RWPE2 (cell line): ENCODE measurements around the gene L3MBTL4.
"Not testable (repeated sequence)": the region's sequence is repeated elsewhere in the genome, so short reads cannot be mapped to it uniquely, and the experiment has no call there.

Experiments used
- ATAC-seq: fragments of 200-7000 bp; cut with Tn5 transposase; 3 replicates; pipeline ENCODE4 v1.9.1; 2021; ENCODE audit warnings: low read depth
- DNase-seq: peaks from one replicate; pipeline ENCODE4 v3.0.0-alpha.2; 2020; ENCODE audit warnings: low spot score
- H3K27ac ChIP-seq: fragments of 450-650 bp; 2 replicates; pipeline ENCODE4 v1.5.1; 2017; ENCODE audit warnings: mild to moderate bottlenecking; ENCODE audit not compliant: poor library complexity, severe bottlenecking
- H3K27me3 ChIP-seq: fragments of 250-450 bp; sonication (Bioruptor Pico); 2 replicates; pipeline ENCODE4 v1.5.1; 2021; ENCODE audit warnings: mild to moderate bottlenecking, moderate library complexity; ENCODE audit not compliant: insufficient read depth, poor library complexity, severe bottlenecking
- H3K36me3 ChIP-seq: fragments of 250-450 bp; sonication (Bioruptor Pico); 2 replicates; pipeline ENCODE4 v1.5.1; 2020; ENCODE audit warnings: low read depth, mild to moderate bottlenecking, moderate library complexity
- H3K4me1 ChIP-seq: fragments of 250-450 bp; sonication (Bioruptor Pico); 2 replicates; pipeline ENCODE4 v1.5.1; 2021; ENCODE audit warnings: mild to moderate bottlenecking, moderate library complexity; ENCODE audit not compliant: insufficient read depth, poor library complexity, severe bottlenecking
- H3K4me3 ChIP-seq: fragments of 250-450 bp; sonication (Bioruptor Pico); 2 replicates; pipeline ENCODE4 v1.5.1; 2021; ENCODE audit warnings: mild to moderate bottlenecking, moderate library complexity; ENCODE audit not compliant: severe bottlenecking
- H3K9me3 ChIP-seq: fragments of 250-450 bp; sonication (Bioruptor Pico); 2 replicates; pipeline ENCODE4 v1.5.1; 2021; ENCODE audit warnings: mild to moderate bottlenecking, moderate library complexity; ENCODE audit not compliant: severe bottlenecking
- TF ChIP-seq, protein P1 (sequence below): fragments of 450-650 bp; IDR thresholded peaks from one replicate; pipeline ENCODE4 v1.5.1; 2017; ENCODE audit warnings: mild to moderate bottlenecking, moderate library complexity; ENCODE audit not compliant: poor library complexity, severe bottlenecking

The L3MBTL4 gene

DNA sequence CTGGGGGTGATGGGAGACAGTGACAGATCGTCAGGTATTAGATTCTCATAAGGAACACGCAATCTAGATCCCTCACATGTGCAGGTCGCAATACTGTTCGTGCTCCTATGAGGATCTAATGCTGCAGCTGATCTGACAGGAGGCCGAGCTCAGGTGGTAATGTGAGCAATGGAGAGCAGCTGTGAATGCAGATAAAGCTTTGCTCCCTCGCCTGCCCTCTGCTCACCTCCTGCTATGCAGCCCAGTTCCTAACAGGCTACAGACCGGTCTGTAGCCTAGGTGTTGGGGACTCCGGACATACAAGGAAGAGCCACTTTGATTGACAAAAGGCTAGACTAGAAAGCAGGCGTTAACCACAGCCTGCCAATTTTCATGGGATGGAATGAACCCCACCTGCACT lies 335.8 kb downstream of the L3MBTL4 start:
- Histone ChIP-seq H3K4me3 (no peak overlapping the region), H3K27me3 (no peaks in the 10 kb centered on the region), H3K36me3 (no peaks in the 10 kb centered on the region), H3K9me3 (no peaks in the 10 kb centered on the region), H3K27ac (no peak overlapping the region), H3K4me1 (no peaks in the 10 kb centered on the region)
- DNase-seq (no peak), ATAC-seq (no peak)
- TF ChIP-seq, protein P1, sequence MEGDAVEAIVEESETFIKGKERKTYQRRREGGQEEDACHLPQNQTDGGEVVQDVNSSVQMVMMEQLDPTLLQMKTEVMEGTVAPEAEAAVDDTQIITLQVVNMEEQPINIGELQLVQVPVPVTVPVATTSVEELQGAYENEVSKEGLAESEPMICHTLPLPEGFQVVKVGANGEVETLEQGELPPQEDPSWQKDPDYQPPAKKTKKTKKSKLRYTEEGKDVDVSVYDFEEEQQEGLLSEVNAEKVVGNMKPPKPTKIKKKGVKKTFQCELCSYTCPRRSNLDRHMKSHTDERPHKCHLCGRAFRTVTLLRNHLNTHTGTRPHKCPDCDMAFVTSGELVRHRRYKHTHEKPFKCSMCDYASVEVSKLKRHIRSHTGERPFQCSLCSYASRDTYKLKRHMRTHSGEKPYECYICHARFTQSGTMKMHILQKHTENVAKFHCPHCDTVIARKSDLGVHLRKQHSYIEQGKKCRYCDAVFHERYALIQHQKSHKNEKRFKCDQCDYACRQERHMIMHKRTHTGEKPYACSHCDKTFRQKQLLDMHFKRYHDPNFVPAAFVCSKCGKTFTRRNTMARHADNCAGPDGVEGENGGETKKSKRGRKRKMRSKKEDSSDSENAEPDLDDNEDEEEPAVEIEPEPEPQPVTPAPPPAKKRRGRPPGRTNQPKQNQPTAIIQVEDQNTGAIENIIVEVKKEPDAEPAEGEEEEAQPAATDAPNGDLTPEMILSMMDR: no peak

GRCh38 chr18:6072423-6072822 lies 342.3 kb downstream of the L3MBTL4 start:
- not testable (repeated sequence) for H3K4me3 ChIP-seq, DNase-seq

GRCh38 chr18:6069539-6069938 lies 345.2 kb downstream of the L3MBTL4 start:
- H3K9me3 ChIP-seq: no peaks in the 10 kb centered on the region
- H3K4me1 ChIP-seq: no peaks in the 10 kb centered on the region
- no peaks in the 10 kb centered on the region for H3K36me3 ChIP-seq
- H3K27ac ChIP-seq: no peak overlapping the region
- H3K4me3 ChIP-seq: no peak overlapping the region
- DNase-seq (no peak), ATAC-seq (no peak)
- TF ChIP-seq, protein P1: no peak
- no peaks in the 10 kb centered on the region for H3K27me3 ChIP-seq

More at GRCh38 chr18:6072423-6072822, 342.3 kb downstream of the L3MBTL4 start:
- not testable (repeated sequence) for H3K36me3 ChIP-seq, H3K9me3 ChIP-seq, H3K27ac ChIP-seq, H3K27me3 ChIP-seq, ATAC-seq, H3K4me1 ChIP-seq

GRCh38 chr18:6069103-6069502 lies 345.6 kb downstream of the L3MBTL4 start:
- no peak overlapping the region for H3K27ac ChIP-seq
- ATAC-seq (no peak), DNase-seq (no peak)
- no peaks in the 10 kb centered on the region for H3K27me3 ChIP-seq
- no peaks in the 10 kb centered on the region for H3K9me3 ChIP-seq
- no peaks in the 10 kb centered on the region for H3K36me3 ChIP-seq
- H3K4me1 ChIP-seq: no peaks in the 10 kb centered on the region
- TF ChIP-seq, protein P1: no peak
- no peak overlapping the region for H3K4me3 ChIP-seq

DNA sequence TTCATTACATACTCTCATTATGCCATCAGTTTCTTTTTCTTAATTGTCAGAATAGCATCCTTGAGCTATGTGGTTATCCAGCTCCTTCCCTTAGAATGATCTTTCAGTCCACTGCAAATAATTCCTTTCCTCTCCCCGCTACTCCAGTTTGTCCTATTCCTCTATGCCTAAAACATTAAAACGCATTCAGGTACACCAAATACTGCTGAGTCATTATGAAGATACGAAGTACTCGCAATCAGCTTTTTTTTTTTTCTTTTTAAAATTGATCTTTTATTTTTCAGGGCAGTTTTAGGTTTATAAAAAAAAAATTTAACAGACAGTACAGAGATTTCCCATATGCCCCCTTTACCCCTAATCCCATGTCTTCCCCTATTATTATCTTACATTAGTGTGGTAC lies 354.6 kb downstream of the L3MBTL4 start:
- TF ChIP-seq, protein P1: no peak
- DNase-seq (no peak), ATAC-seq (no peak)
- Histone ChIP-seq H3K27ac (no peak overlapping the region), H3K4me3 (no peak overlapping the region), H3K27me3 (no peaks in the 10 kb centered on the region), H3K4me1 (no peaks in the 10 kb centered on the region), H3K9me3 (no peaks in the 10 kb centered on the region), H3K36me3 (no peaks in the 10 kb centered on the region)
